NCI-H1417 treated with DMSO at 0.1 percent for 48 hours (cell line): ENCODE measurements around the gene NISCH.

Experiments used
- DNase-seq: peaks from one replicate; lab custom pipeline; 2025; lab: John Stamatoyannopoulos, UW

Gene NISCH

GRCh38 chr3:52447512-52448355 lies 7.7 kb upstream of the NISCH start:
- no peak for DNase-seq

- DNase-seq = no peak
Measured at GRCh38 chr3:52450489-52451236, 4.7 kb upstream of the NISCH start.

- no peak for DNase-seq
Measured at GRCh38 chr3:52451237-52452083, 3.9 kb upstream of the NISCH start.

GRCh38 chr3:52452126-52452525 lies 3.3 kb upstream of the NISCH start:
- no peak for DNase-seq

GRCh38 chr3:52452570-52453221 lies 2.7 kb upstream of the NISCH start:
- DNase-seq = no peak

- DNase-seq = no peak
Measured at GRCh38 chr3:52453496-52454249, 1.7 kb upstream of the NISCH start, which contains the start of gene TNNC1. TSS of gene TNNC1 (minus strand) at chr3:52454041. CDS start at chr3:52454015, 26 bp downstream.

- no peak for DNase-seq
Measured at GRCh38 chr3:52454250-52454937, 1.0 kb upstream of the NISCH start.

- no peak for DNase-seq
Measured at GRCh38 chr3:52454938-52455282, 494 bp upstream of the NISCH start.

- DNase-seq = no peak
Measured at GRCh38 chr3:52456169-52456799, 880 bp downstream of the NISCH start.

- DNase-seq = no peak
Measured at GRCh38 chr3:52456800-52457183, 1.4 kb downstream of the NISCH start.

GRCh38 chr3:52458031-52458760 lies 2.8 kb downstream of the NISCH start:
- DNase-seq = no peak

GRCh38 chr3:52458770-52459545 lies 3.6 kb downstream of the NISCH start:
- DNase-seq = no peak

GRCh38 chr3:52461874-52462273 lies 6.5 kb downstream of the NISCH start:
- no peak for DNase-seq

GRCh38 chr3:52463416-52463815 lies 8.0 kb downstream of the NISCH start:
- DNase-seq = no peak

- DNase-seq = no peak
Measured at GRCh38 chr3:52468336-52468735, 12.9 kb downstream of the NISCH start.

- DNase-seq = no peak
Measured at GRCh38 chr3:52469001-52469400, 13.6 kb downstream of the NISCH start.

GRCh38 chr3:52470920-52471319 lies 15.5 kb downstream of the NISCH start:
- no peak for DNase-seq

GRCh38 chr3:52471371-52472238 lies 16.2 kb downstream of the NISCH start:
- DNase-seq = no peak
